CD14-positive monocyte (primary cell): ENCODE data around the gene SLC28A3. TPM values are rescaled to one million over a fixed set of nuclear protein-coding genes. Genes with fewer than 3 reads are reported as not detected.

Experiments
- DNase-seq, 3 donors: peaks; one replicate each; pipeline ENCODE4 v3.0.0-alpha.2; 2011 to 2022
- H2AFZ ChIP-seq: 2 replicates; pipeline ENCODE4 v1.6.0; 2012; ENCODE audit warnings: mild to moderate bottlenecking, low read depth, low read length, inconsistent platforms; ENCODE audit not compliant: insufficient read depth, poor library complexity, severe bottlenecking
- H3K27ac ChIP-seq, 2 donors: 1 replicate in 1 of 2; 2 replicates in 1 of 2; pipeline ENCODE4 v1.5.1; 2012 to 2013; ENCODE audit warnings: low read length in 2 of 2, control low read depth in 1 of 2, inconsistent platforms in 1 of 2, low read depth in 1 of 2, mild to moderate bottlenecking in 1 of 2
- H3K27me3 ChIP-seq, 2 donors: one replicate each; pipeline versions ENCODE4 v1.6.0 to v1.6.1; 2011 to 2013; ENCODE audit warnings: low read length in 2 of 2; ENCODE audit not compliant: control insufficient read depth in 2 of 2, insufficient read depth in 2 of 2
- H3K36me3 ChIP-seq, 2 donors: replicated peaks in 1 of 2; 1 replicate in 1 of 2; 2 replicates in 1 of 2; pipeline versions ENCODE4 v1.5.1 to v1.6.1; 2012 to 2013; ENCODE audit warnings: low read length in 2 of 2, control low read depth in 1 of 2, inconsistent platforms in 1 of 2, mild to moderate bottlenecking in 1 of 2; ENCODE audit not compliant: insufficient read depth in 2 of 2, control insufficient read depth in 1 of 2
- H3K4me1 ChIP-seq, 2 donors: 1 replicate in 1 of 2; 2 replicates in 1 of 2; pipeline versions ENCODE4 v1.5.1 to v1.6.1; 2012 to 2013; ENCODE audit warnings: low read length in 2 of 2, control low read depth in 1 of 2, inconsistent platforms in 1 of 2, mild to moderate bottlenecking in 1 of 2, moderate library complexity in 1 of 2; ENCODE audit not compliant: insufficient read depth in 2 of 2, control insufficient read depth in 1 of 2
- H3K4me2 ChIP-seq: replicated peaks from 2 replicates; pipeline ENCODE3; 2012; ENCODE audit warnings: low read length, moderate library complexity, mild to moderate bottlenecking; ENCODE audit not compliant: poor library complexity, severe bottlenecking; ENCODE audit errors: extremely low read depth
- H3K4me3 ChIP-seq, 3 experiments: fragments of 200-600 bp in 1 of 3; sonication (generic) in 1 of 3; replicated peaks in 1 of 3; 1 replicate in 2 of 3; 2 replicates in 1 of 3; pipeline ENCODE4 v1.5.1; 2011 to 2013; ENCODE audit warnings: low read length in 3 of 3, mild to moderate bottlenecking in 3 of 3, control low read depth in 2 of 3, low read depth in 2 of 3, inconsistent platforms in 1 of 3, moderate library complexity in 1 of 3
- H3K79me2 ChIP-seq: 2 replicates; pipeline ENCODE4 v1.6.0; 2012; ENCODE audit warnings: mild to moderate bottlenecking, control low read depth, inconsistent platforms, low read length, moderate library complexity; ENCODE audit not compliant: insufficient read depth
- H3K9ac ChIP-seq: 2 replicates; pipeline ENCODE4 v1.6.0; 2017; ENCODE audit warnings: low read length, mild to moderate bottlenecking; ENCODE audit not compliant: insufficient read depth, poor library complexity, severe bottlenecking
- H3K9me3 ChIP-seq, 2 donors: replicated peaks in 1 of 2; 1 replicate in 1 of 2; 2 replicates in 1 of 2; pipeline versions ENCODE4 v1.5.1 to v1.6.1; 2012 to 2013; ENCODE audit warnings: low read length in 2 of 2, control low read depth in 1 of 2; ENCODE audit not compliant: control insufficient read depth in 1 of 2, insufficient read depth in 1 of 2
- H4K20me1 ChIP-seq: 2 replicates; pipeline ENCODE4 v1.6.0; 2012; ENCODE audit warnings: mild to moderate bottlenecking, low read length, control low read depth, moderate library complexity; ENCODE audit not compliant: insufficient read depth
- H3K27ac Mint-ChIP-seq, 7 donors: one replicate each; pipeline ENCODE4 v1.8.0; 2020; ENCODE audit warnings: mild to moderate bottlenecking in 7 of 7, mixed read lengths in 7 of 7, moderate library complexity in 6 of 7, inconsistent platforms in 2 of 7
- H3K27me3 Mint-ChIP-seq, 3 donors: one replicate each; pipeline ENCODE4 v1.8.0; 2021 to 2022; ENCODE audit warnings: low read depth in 3 of 3, mild to moderate bottlenecking in 3 of 3, mixed read lengths in 3 of 3, moderate library complexity in 3 of 3, inconsistent platforms in 1 of 3
- H3K36me3 Mint-ChIP-seq, 2 donors: one replicate each; pipeline ENCODE4 v1.8.0; 2020; ENCODE audit warnings: mixed read lengths in 2 of 2, inconsistent platforms in 1 of 2, mild to moderate bottlenecking in 1 of 2
- H3K4me1 Mint-ChIP-seq: one replicate; pipeline ENCODE4 v1.8.0; 2020; ENCODE audit warnings: mild to moderate bottlenecking, mixed read lengths
- H3K4me3 Mint-ChIP-seq, 2 donors: one replicate each; pipeline ENCODE4 v1.8.0; 2020; ENCODE audit warnings: mild to moderate bottlenecking in 2 of 2, mixed read lengths in 2 of 2, moderate library complexity in 1 of 2
- H3K9me3 Mint-ChIP-seq, 7 donors: one replicate each; pipeline ENCODE4 v1.8.0; 2020 to 2022; ENCODE audit warnings: mixed read lengths in 7 of 7, mild to moderate bottlenecking in 6 of 7, moderate library complexity in 6 of 7, inconsistent platforms in 2 of 7
- WGBS: methylation state at CpG from one replicate; pipeline ENCODE4 v1.1.5; 2013; ENCODE audit warnings: missing lambda C conversion rate; ENCODE audit not compliant: insufficient coverage; 5-methylcytosine and 5-hydroxymethylcytosine counted together
- intact Hi-C, 2 donors: fragments of 100-400 bp; cut with micrococcal nuclease; formaldehyde crosslinking; loops; one replicate each; pipeline versions ENCODE4 v1.15.0 to v1.15.1; 2023
- polyA plus RNA-seq, 3 donors: library from polyadenylated mRNA; depleted of rRNA in 1 of 3; unstranded in 2 of 3; stranded (reverse) in 1 of 3; fragments of 300-500 nt in 2 of 3; fragments of >200 nt in 1 of 3; fragmentation: Illumina TruSeq in 2 of 3; gene quantifications; 1 replicate in 2 of 3; 2 replicates in 1 of 3; pipeline ENCODE4 v1.2.3, GENCODE V29; 2012 to 2021
- TF ChIP-seq, protein P1 (sequence below): fragments of 200-600 bp; IDR thresholded peaks from one replicate; pipeline ENCODE4 v1.8.0; 2022; ENCODE audit warnings: antibody characterized with exemption, mild to moderate bottlenecking

Gene SLC28A3
- polyA plus RNA-seq, 3 donors, result 1.9 TPM; not detected in 2

DNA sequence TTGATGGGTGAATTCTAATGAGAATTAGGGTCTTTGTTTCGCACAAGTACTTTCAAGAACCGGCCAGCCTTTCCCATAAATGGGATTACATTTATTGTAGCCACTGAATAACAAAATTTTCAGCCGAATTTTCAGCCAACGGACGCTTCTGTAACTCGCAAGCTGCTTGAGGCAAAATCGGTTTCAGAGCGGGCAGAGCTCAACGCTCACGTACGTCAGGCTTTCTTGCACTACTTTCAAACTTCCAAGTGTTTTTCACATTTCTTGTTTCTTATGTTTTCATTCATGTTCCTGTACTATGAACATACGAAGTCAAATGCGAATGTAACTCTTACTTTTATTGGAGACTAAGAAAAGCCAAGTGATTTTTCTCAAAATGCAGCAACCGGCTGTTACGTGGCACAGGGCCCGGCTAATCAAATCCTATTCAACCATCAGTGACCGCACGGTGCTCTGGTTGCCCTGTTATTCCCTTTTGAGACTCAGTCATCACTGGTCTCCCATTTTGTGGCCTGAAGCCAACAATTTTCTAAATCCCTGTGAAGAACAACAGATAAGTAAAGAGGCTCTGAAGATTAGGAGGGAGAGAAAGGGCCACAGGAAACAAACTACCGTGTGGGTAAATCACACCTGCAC is 68.5 kb downstream of the SLC28A3 start:
- TF ChIP-seq, protein P1, sequence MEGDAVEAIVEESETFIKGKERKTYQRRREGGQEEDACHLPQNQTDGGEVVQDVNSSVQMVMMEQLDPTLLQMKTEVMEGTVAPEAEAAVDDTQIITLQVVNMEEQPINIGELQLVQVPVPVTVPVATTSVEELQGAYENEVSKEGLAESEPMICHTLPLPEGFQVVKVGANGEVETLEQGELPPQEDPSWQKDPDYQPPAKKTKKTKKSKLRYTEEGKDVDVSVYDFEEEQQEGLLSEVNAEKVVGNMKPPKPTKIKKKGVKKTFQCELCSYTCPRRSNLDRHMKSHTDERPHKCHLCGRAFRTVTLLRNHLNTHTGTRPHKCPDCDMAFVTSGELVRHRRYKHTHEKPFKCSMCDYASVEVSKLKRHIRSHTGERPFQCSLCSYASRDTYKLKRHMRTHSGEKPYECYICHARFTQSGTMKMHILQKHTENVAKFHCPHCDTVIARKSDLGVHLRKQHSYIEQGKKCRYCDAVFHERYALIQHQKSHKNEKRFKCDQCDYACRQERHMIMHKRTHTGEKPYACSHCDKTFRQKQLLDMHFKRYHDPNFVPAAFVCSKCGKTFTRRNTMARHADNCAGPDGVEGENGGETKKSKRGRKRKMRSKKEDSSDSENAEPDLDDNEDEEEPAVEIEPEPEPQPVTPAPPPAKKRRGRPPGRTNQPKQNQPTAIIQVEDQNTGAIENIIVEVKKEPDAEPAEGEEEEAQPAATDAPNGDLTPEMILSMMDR, result no peak
- DNase-seq, result no peak
- H3K27me3 ChIP-seq, result peaks cover 8 to 16% of the 10 kb centered on the region in 2 donors
- no peaks in the 10 kb centered on the region for H4K20me1 ChIP-seq
- Mint-ChIP-seq H3K4me3 (peak overlapping the region; percentile 68 to 81), H3K27ac (no peak overlapping the region), H3K27me3 (peaks cover 17 to 25% (median 18%) of the 10 kb centered on the region in 3 donors), H3K4me1 (peaks cover 18% of the 10 kb centered on the region), H3K9me3 (peaks cover 0 to 3% (median 0%) of the 10 kb centered on the region in 7 donors), H3K36me3 (no peaks in the 10 kb centered on the region)
- no peak overlapping the region for H3K4me2 ChIP-seq
- no peak overlapping the region for H3K27ac ChIP-seq
- H3K36me3 ChIP-seq, result no peaks in the 10 kb centered on the region
- H3K9me3 ChIP-seq, result no peaks in the 10 kb centered on the region
- H3K79me2 ChIP-seq, result no peaks in the 10 kb centered on the region
- intact Hi-C loops, result no loop called here
- 73% methylated on average over 13 of the region's 19 CpGs for WGBS
- H3K9ac ChIP-seq, result no peak overlapping the region
- H2AFZ ChIP-seq, result no peak overlapping the region
- peaks cover 8 to 15% of the 10 kb centered on the region in 2 donors for H3K4me1 ChIP-seq
- H3K4me3 ChIP-seq, result peak overlapping the region in 1 of 3 experiments; percentile 50

DNA sequence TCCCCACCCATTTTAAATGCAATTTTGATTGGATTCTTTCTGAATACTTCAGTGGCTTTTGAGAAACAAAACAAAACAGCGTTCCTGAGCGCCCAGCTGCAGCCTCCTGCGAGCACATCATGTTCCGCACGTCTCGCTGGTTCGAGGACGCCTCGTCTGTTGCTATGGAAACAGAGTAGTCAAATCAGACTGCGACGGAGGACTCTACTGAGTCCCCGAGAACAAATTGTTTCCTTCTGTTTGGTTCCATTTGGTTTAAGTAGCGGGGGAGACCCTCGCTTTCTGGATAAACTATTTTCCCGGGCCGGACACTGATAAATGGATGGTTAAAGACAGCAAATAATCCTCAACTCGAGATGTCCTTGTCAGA is 69.0 kb downstream of the SLC28A3 start:
- peaks cover 17 to 25% (median 18%) of the 10 kb centered on the region in 3 donors for H3K27me3 Mint-ChIP-seq
- H3K27ac ChIP-seq, result no peak overlapping the region

More for the DNA sequence above, 69.0 kb downstream of the SLC28A3 start:
- Histone ChIP-seq H4K20me1 (no peaks in the 10 kb centered on the region), H3K27me3 (peaks cover 8 to 16% of the 10 kb centered on the region in 2 donors), H3K79me2 (no peaks in the 10 kb centered on the region), H3K9me3 (no peaks in the 10 kb centered on the region), H2AFZ (peak overlapping the region; percentile 47), H3K9ac (no peak overlapping the region), H3K4me2 (peak overlapping the region; percentile 60), H3K4me3 (peak overlapping the region in 2 of 3 experiments; percentile 9 to 50), H3K36me3 (no peaks in the 10 kb centered on the region), H3K4me1 (peaks cover 8 to 15% of the 10 kb centered on the region in 2 donors)
- Mint-ChIP-seq H3K4me3 (peak overlapping the region; percentile 68 to 81), H3K27ac (peak overlapping the region in 3 of 7 donors; percentile 41 to 50 (median 50)), H3K4me1 (peaks cover 18% of the 10 kb centered on the region), H3K36me3 (no peaks in the 10 kb centered on the region), H3K9me3 (peaks cover 0 to 3% (median 0%) of the 10 kb centered on the region in 7 donors)
- intact Hi-C loops, result no loop called here
- WGBS, result 10% methylated on average over 17 of the region's 17 CpGs
- TF ChIP-seq, protein P1, result no peak
- peak; percentile 25 to 43 (median 32) for DNase-seq
